ENCODE measurements around the gene RDH14. TPM values are rescaled to one million over a fixed set of nuclear protein-coding genes. Genes with fewer than 3 reads are reported as not detected.

Gene RDH14
- total and polyA plus RNA-seq, 2 of the 4 experiments (the other 2 are of a cell fraction): 11.9 to 12.2 TPM

DNA sequence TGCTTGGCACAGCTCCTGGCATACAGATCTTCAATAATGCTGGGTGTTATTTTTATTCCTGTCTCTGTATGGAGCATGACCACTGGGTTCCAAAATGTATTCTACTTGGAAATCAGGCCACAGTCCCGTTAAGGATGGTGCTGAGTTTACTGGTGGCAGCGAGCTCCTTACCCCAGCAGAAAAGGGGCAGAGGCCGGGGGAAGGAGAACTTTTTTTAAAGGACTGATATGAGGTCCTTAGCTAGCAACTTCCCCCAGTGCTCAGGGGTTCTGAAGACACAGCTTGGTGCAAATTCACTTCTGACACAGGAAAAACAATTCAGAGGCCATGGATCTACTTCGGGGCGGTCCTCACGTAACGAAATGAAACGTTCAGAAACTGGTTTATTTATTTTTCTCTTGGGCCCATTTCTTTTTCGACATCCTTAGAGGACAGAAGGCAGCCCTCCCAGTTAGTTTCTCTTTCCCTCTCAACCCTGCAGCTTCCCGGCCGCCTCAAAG is 872 bp downstream of the RDH14 start:
- POLR2A ChIA-PET (ENCODE audit: unreplicated experiment): interaction anchor here (0.6 kb wide), 2 partner anchors 15 to 358 kb away, joined by 3 to 4 read pairs; no protein-coding TSS in a partner anchor
- TF ChIP-seq MAZ (IDR thresholded peaks at IDR 0.05; ENCODE audit: borderline replicate concordance, low read depth, low read length) (no peak), RFX5 (IDR thresholded peaks at IDR 0.05; ENCODE audit: low read depth, low read length) (no peak), POLR2A (IDR thresholded peaks at IDR 0.05; ENCODE audit: low read depth, low read length) (no peak), RAD21 (IDR thresholded peaks at IDR 0.05; ENCODE audit: low read length) (no peak), SMC3 (IDR thresholded peaks at IDR 0.05; ENCODE audit: low read depth, low read length) (no peak), FOS (IDR thresholded peaks at IDR 0.05; ENCODE audit: low read depth, low read length) (no peak), NFE2L2 (IDR thresholded peaks at IDR 0.05; ENCODE audit: low read depth, low read length) (no peak), CHD1 (IDR thresholded peaks at IDR 0.05; ENCODE audit: low read depth, low read length) (no peak), CTCF (conservative IDR thresholded peaks at IDR 0.05; ENCODE audit: low read depth, low read length) (no peak), MXI1 (IDR thresholded peaks at IDR 0.05; ENCODE audit: borderline replicate concordance, low read depth, low read length) (no peak), RCOR1 (IDR thresholded peaks at IDR 0.05; ENCODE audit: insufficient replicate concordance, low read length) (no peak), MAFK (IDR thresholded peaks at IDR 0.05; ENCODE audit: low read depth, low read length) (no peak), BHLHE40 (IDR thresholded peaks at IDR 0.05; ENCODE audit: low read depth, low read length) (no peak)

More for the DNA sequence above, 872 bp downstream of the RDH14 start:
- H3K4me2 ChIP-seq (ENCODE audit: low read depth, low read length): peak overlapping the region; percentile 91
- H3K23ac ChIP-seq (ENCODE audit: low read depth, low read length): peak overlapping the region; percentile 84
- H2BK120ac ChIP-seq (ENCODE audit: low read depth, low read length): peak overlapping the region; percentile 16; the same call in 1 of the 2 replicates
- dilution Hi-C loops (cut with HindIII; ENCODE audit: low sequenced_read_pairs, unreplicated experiment) (no loop called here), in situ Hi-C loops (cut with MboI; ENCODE audit: low sequenced_read_pairs) (no loop called here), intact Hi-C loops (cut with micrococcal nuclease) (no loop called here)
- H3K9ac ChIP-seq (ENCODE audit: low read depth, low read length): peak overlapping the region; percentile 89
- H3K4ac ChIP-seq (ENCODE audit: low read depth, low read length): peak overlapping the region; percentile 37
- H3K27ac ChIP-seq (ENCODE audit: insufficient read depth, low read length): peak overlapping the region; percentile 83
- no peak overlapping the region for H2AK5ac ChIP-seq (ENCODE audit: low read depth, low read length)
- H3K36me3 ChIP-seq (ENCODE audit: control insufficient read depth, insufficient read depth, low read length): peaks cover 4% of the 10 kb centered on the region
- DNase-seq: peak; percentile 45
- no peak overlapping the region for H2BK20ac ChIP-seq (ENCODE audit: low read depth, low read length)
- H3K9me1 ChIP-seq (ENCODE audit: insufficient read depth, low read length): no peaks in the 10 kb centered on the region; the same call in 1 of the 2 replicates
- H4K20me1 ChIP-seq (ENCODE audit: insufficient read depth, low read length): no peaks in the 10 kb centered on the region
- no peaks in the 10 kb centered on the region for H3K27me3 ChIP-seq (ENCODE audit: control insufficient read depth, insufficient read depth, low read length)
- peak overlapping the region; percentile 68 for H3K4me3 ChIP-seq (ENCODE audit: insufficient read depth, low read depth, low read length)
- H3K56ac ChIP-seq (ENCODE audit: extremely low read depth, insufficient read depth, low read length): peak overlapping the region; percentile 77; the same call in 1 of the 2 replicates
- H3K79me1 ChIP-seq (ENCODE audit: low read depth in 1 of 2, low read length in 2 of 2): peaks cover 24 to 42% of the 10 kb centered on the region in 2 experiments
- no peak; the same call in 1 of the 2 replicates for ATAC-seq (ENCODE audit: low read depth)
- H4K8ac ChIP-seq (ENCODE audit: low read depth in 2 of 2, low read length in 2 of 2): peak overlapping the region; percentile 52 to 53; a peak in 3 of 4 replicates
- peak overlapping the region; percentile 33 for H2AK9ac ChIP-seq (replicated peaks; ENCODE audit: low read depth, low read length, poor library complexity)
- H3K14ac ChIP-seq (replicated peaks; ENCODE audit: low read depth, low read length): peak overlapping the region; percentile 73
- peaks cover 2% of the 10 kb centered on the region; the same call in 1 of the 2 replicates for H3K9me3 ChIP-seq (ENCODE audit: control insufficient read depth, insufficient read depth, low read length)
- H3K18ac ChIP-seq (ENCODE audit: low read depth, low read length): peak overlapping the region; percentile 10; the same call in 1 of the 2 replicates
- H3K4me1 ChIP-seq (ENCODE audit: control insufficient read depth, insufficient read depth, low read length): peaks cover 4% of the 10 kb centered on the region; the same call in 1 of the 2 replicates
- peak overlapping the region; percentile 46 for H2BK5ac ChIP-seq (ENCODE audit: low read depth, low read length, poor library complexity, severe bottlenecking)
- CTCF ChIA-PET: no interaction called here
- H4K5ac ChIP-seq (ENCODE audit: low read depth, low read length): peak overlapping the region; percentile 37
- no peak overlapping the region for H2BK15ac ChIP-seq (ENCODE audit: low read depth, low read length)
- peak overlapping the region; percentile 88 for H2AFZ ChIP-seq (replicated peaks; ENCODE audit: low read length, poor library complexity)
- 0 out of 2 replicates have a peak overlapping the region, but pooled peaks have one; percentile 0 for H4K91ac ChIP-seq (ENCODE audit: insufficient read depth, low read depth, low read length)
- BruUV-seq (replicated peaks): no TSS peak
- WGBS, 2 experiments (ENCODE audit: extremely low coverage in 2 of 2, insufficient read length in 1 of 2): 0% methylated on average over 3 of the region's 11 CpGs; no CpG with 5 or more reads in 1 of the 2 experiments

Data from IMR-90 (cell line).